Mucosa of gallbladder (tissue), 1 donor: ENCODE results near the gene PROM2. TPM values are rescaled to one million over a fixed set of nuclear protein-coding genes. Genes with fewer than 3 reads are reported as not detected.
A peak's percentile ranks its signal among the peaks of the same experiment; 100 is the strongest.
"Not testable (repeated sequence)": the region's sequence is repeated elsewhere in the genome, so short reads cannot be mapped to it uniquely, and the experiment has no call there.

Source experiments
- DNase-seq: peaks from one replicate; pipeline ENCODE4 v3.0.0-alpha.2; 2020; ENCODE audit warnings: low spot score
- total RNA-seq: library from RNA; stranded (reverse); gene quantifications from one replicate; pipeline ENCODE4 v1.2.1, GENCODE V29; 2021
- donor health status: DM: no; HTN: no; CAD: no.

PROM2 gene
- total RNA-seq = 202 TPM

GRCh38 chr2:95274291-95275150, at the start of gene PROM2:
Gene PROM2 (plus strand): TSS chr2:95274449. CDS start chr2:95274586, 137 bp downstream.
- DNase-seq = peak; percentile 79

GRCh38 chr2:95225658-95226057, 48.6 kb upstream of the PROM2 start:
- no peak for DNase-seq

- DNase-seq = peak; percentile 39
Measured at GRCh38 chr2:95231723-95232122, 42.5 kb upstream of the PROM2 start.

- no peak for DNase-seq
Measured at GRCh38 chr2:95232232-95232631, 42.0 kb upstream of the PROM2 start.

- no peak for DNase-seq
Measured at GRCh38 chr2:95234286-95234785, 39.9 kb upstream of the PROM2 start.

GRCh38 chr2:95234816-95235215, 39.4 kb upstream of the PROM2 start:
- no peak for DNase-seq

- DNase-seq = no peak
Measured at GRCh38 chr2:95238131-95238530, 36.1 kb upstream of the PROM2 start.

GRCh38 chr2:95240091-95240490, 34.2 kb upstream of the PROM2 start:
- no peak for DNase-seq

GRCh38 chr2:95240556-95240955, 33.7 kb upstream of the PROM2 start:
- DNase-seq = peak; percentile 35

GRCh38 chr2:95242084-95242483, 32.2 kb upstream of the PROM2 start:
- DNase-seq = not testable (repeated sequence)

GRCh38 chr2:95258271-95258670, 16.0 kb upstream of the PROM2 start:
- no peak for DNase-seq

GRCh38 chr2:95260028-95261023, 13.9 kb upstream of the PROM2 start:
- DNase-seq = no peak

- DNase-seq = no peak
Measured at GRCh38 chr2:95261602-95262001, 12.6 kb upstream of the PROM2 start.

GRCh38 chr2:95262896-95263542, 11.2 kb upstream of the PROM2 start:
- no peak for DNase-seq

GRCh38 chr2:95264624-95265023, 9.6 kb upstream of the PROM2 start:
- DNase-seq = no peak

- no peak for DNase-seq
Measured at GRCh38 chr2:95265182-95265581, 9.1 kb upstream of the PROM2 start.

- DNase-seq = no peak
Measured at GRCh38 chr2:95266781-95267430, 7.3 kb upstream of the PROM2 start.

GRCh38 chr2:95267458-95268210, 6.6 kb upstream of the PROM2 start:
- peak; percentile 13 for DNase-seq

GRCh38 chr2:95268211-95269035, 5.8 kb upstream of the PROM2 start:
- no peak for DNase-seq
